Transverse colon (tissue), 4 donors: Measurements from ENCODE around the gene IARS2.

Experiments used
- CTCF ChIP-seq, 5 experiments: fragments of 200-600 bp in 3 of 5; fragments of 450-650 bp in 2 of 5; sonication (generic) in 3 of 5; IDR thresholded peaks; 1 replicate in 2 of 5; 2 replicates in 3 of 5; pipeline ENCODE4 v1.5.1; 2016 to 2017; ENCODE audit warnings: antibody characterized with exemption in 5 of 5, inconsistent platforms in 3 of 5, mild to moderate bottlenecking in 2 of 5, moderate library complexity in 1 of 5
- EP300 ChIP-seq: sonication (generic); formaldehyde crosslinking; IDR thresholded peaks from one replicate; pipeline ENCODE4 v1.6.1; 2017; ENCODE audit warnings: antibody characterized with exemption, low read depth
- POLR2A ChIP-seq: fragments of 450-650 bp; IDR thresholded peaks from one replicate; pipeline ENCODE4 v1.6.1; 2016; ENCODE audit warnings: antibody characterized with exemption, mild to moderate bottlenecking, moderate library complexity
- POLR2AphosphoS5 ChIP-seq, 3 donors: sonication (generic); formaldehyde crosslinking; IDR thresholded peaks; one replicate each; pipeline ENCODE4 v1.6.1; 2016; ENCODE audit warnings: antibody characterized with exemption in 3 of 3

- TF ChIP-seq CTCF (IDR thresholded peaks at IDR 0.05) (no peak), POLR2A (no peak), POLR2AphosphoS5 (IDR thresholded peaks at IDR 0.05) (no peak), EP300 (no peak)
Observed at GRCh38 chr1:220093361-220094015, 444 bp upstream of the IARS2 start.
